ENCODE measurements around the gene SLC35F6.
"Not testable (repeated sequence)": the region's sequence is repeated elsewhere in the genome, so short reads cannot be mapped to it uniquely, and the experiment has no call there.

SLC35F6 gene

DNA sequence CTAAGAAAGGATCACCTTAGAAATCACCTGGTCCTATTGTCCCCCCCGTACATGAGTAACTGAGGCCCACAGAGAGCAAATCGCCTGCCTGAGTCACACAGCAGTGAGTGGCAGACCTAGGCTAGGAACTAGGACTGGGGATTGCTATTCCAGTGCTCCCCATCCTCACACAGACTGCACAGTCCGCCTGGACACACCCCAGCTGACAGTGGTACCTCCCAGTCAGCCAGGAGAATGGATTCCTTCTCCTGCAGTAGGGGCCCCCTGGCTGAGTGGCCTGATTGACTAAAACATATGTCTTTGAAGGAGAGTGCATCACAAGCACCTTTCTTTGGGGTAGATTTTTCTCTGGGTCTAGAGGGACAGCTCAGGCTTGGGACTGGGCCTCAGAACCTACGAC is 32.4 kb upstream of the SLC35F6 start:
- DNase-seq: no peak

DNA sequence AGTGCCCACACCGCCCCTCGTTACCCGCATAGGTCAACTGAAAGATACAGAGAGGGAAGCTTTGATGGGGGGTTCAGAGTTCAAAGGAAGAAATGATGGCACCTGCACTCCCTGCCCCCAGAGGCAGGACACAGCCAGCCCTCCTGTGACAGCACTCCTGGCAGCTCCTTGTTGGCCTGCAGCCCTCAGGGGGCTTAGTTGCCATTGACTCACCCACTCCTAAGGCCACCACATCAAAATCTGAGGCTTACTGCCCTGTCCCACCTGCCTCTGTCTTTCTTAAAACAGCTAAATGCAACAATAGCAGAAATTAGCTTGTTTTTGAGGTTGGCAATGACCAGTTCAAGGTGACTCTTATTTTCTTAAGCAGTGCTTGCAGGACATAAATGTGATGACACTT is 31.6 kb upstream of the SLC35F6 start:
- DNase-seq: no peak

DNA sequence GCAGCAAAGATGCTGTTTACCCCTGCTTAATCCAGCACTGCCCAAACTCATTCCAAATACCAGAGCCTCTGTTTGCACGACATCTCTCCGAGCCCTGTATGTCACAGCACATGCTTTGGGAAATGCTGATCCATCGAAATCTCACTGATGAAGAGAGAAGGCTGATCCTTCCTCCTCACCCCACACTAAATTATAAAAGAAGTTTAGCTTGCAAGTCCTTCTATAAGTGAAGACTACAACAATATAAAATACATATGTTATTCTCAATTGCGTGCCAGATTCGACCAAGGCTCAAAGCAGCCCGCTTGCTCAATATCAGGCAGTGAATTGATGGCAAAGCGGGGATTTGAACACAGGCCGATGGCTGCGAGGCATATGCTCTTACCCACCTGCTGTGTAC is 30.7 kb upstream of the SLC35F6 start:
- DNase-seq: no peak

DNA sequence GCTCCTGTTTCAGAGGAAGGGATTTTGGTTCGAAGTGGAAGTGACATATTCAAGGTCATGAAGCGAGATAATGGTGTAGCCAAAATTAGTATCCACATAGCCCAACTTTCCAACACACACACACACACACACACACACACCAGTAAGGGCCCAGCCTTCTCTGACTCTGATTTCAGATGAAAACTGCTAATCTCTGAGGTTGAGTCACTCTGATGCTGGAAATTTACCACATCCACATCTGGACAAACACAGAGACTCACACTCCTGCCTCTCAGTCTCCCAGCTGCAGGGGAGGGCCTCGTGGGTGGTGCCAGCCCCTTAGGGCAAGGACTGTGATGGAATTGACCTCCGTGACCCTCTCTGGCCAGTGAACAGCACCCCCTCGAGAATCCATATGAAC is 29.0 kb upstream of the SLC35F6 start:
- no peak for DNase-seq

DNA sequence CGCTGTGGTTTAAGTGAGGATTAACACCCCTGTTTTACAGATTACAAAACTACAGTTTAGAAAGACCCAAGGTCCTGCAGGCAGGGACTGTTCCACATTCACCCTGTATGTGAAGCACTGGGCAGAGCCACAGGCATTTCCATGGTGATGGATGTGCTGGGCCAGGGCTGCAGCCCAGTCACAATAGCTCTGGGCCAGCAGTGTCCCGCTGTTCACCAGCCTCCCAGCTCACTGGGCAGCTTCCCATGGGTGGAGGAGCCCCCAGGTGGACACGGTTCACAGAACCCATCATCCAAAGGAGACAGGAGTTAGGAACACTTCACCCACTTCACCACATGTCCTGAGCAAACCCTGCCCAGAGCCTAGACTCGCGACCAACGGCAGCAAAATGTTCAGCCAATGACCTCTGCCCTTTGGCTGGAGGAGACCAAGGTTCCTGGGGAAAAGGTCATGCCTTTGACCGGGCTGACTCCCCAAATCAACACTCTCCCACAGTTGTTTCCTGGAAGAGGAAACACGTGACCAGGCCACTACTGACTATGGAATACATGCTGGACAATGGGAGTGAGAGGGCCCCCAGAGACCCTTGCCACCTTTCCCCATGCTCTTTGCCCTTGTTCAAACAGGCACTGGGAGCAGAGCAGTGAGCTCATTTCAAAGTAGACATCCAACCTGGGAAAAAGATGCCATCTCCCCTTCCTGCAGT is 28.0 kb upstream of the SLC35F6 start:
- DNase-seq: no peak

DNA sequence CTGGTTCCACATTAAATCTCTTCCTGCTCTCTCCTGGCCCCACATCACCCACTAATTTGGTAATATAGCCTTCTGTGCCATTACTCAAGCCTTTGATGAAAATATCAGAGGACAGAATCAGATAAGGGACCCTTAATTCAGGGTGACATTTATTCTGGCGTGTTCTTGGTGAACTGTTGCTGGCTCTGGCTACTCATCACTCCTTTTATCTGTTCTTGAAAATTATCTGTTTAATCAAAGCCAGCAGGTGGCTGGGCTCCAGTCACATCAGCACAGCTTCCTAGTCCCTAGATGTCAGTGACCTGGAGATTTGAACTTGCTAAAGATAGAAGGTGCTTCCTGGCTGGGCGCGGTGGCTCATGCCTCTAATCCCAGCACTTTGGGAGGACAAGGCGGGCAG is 26.9 kb upstream of the SLC35F6 start:
- no peak for DNase-seq

DNA sequence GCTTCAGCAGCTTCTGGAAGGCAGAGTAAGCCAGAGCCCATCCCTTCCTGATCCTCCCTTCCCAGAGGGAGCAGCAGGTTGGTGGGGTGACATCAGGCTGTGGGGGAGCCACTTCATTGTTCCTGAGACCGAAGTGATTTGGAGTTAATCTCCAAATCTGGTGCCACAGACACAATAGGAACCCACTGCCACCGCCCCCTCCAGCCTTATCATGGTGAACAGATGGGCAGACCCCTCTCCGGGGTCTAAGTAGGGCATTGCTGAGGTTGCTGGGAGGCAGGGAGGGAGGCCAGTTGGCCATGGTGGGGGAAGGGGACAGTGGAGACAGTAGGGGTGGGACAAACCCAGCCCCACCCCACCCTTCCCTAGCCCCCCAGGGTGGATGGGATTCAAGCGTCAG is 25.6 kb upstream of the SLC35F6 start:
- DNase-seq: no peak

DNA sequence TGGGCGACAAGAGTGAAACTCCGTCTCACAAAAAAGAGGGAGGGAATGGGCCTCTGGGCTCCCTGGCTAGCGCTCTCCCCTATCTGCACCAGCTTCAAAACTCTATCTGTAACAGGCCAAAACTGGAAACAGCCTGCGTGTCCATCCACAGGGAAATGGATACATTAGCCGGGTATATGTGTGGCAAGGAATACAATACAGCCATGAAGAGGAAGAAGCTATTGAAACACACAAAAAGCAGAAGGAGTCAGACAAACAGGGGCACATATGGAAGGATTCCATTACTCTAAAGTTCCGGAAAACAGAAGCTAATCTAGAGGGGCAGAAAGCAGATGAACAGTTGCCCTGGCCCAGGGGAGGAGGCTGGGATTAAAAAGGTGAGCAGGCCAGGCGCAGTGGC is 24.6 kb upstream of the SLC35F6 start:
- DNase-seq: no peak

DNA sequence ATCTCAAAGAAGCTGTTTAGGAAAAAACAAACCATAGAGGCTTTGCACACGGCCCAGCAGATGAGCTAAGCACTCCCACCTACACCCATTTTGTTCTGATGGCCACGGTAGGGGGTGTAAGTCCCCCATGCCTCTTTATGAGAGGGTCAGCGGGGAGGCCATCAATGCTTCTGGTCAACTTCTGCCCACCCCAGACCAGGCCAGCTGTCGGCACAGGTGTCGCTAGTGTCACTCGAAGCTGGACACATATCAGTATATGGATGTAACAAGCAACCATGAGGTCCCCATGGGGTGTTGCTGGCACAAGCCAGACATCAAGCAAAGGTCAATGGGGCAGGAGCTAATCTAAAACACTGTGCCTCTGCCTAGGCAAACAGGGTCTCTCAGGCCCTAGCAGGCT is 23.7 kb upstream of the SLC35F6 start:
- no peak for DNase-seq

DNA sequence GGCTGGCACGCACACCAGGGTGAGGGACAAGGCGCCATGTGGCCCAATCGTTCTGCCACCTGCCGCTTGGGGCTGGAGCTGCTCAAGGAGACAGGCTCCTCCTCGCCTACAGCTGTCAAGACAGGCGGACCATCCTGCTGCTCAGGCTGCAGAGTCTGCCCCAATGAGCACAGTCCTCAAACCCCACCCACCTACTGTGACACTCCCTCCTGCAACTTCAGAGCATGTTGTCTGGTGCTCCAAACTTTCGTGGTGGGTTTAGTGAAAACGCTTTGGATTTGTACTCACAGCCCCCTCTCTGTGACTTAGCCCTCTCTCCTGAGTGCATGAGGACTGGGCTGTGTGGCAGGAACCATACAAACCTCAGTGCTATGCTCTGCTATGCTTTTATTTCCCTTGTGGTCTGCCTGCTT is 23.2 kb upstream of the SLC35F6 start:
- DNase-seq: no peak

DNA sequence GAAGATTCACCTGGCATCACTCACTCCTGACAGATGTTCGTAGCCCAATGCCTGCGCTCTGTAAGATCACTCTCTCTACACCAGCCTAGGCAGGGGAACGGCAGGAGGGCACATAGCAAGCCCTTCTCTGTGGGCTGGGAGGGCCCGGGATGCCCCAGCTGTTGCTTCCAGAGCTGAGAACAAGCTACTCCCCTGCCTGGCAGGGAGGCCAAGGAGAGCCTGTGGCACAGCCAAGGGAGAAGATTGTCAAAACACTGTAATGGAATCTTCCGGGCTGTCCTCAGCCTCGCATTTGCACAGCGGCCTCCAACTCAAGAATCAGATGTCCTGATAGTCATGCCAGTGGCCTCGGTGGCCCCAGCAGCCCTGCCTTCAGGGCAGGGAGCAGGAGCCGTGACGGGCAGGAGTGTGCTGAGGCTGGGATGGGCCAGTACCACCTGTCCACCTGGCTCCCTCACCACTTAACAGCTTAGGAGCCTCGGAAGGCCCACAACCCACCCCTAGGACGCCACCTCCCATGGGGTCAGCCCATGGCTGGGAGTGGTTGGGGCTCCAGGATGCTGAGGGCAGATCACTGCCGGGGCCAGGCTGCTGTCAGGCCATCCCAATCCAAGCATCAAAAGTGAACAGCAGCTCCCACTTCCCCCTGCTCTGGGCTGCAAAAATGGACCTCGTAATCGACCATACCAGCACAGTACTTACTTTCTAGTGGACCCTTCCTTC is 21.9 kb upstream of the SLC35F6 start:
- DNase-seq: no peak

DNA sequence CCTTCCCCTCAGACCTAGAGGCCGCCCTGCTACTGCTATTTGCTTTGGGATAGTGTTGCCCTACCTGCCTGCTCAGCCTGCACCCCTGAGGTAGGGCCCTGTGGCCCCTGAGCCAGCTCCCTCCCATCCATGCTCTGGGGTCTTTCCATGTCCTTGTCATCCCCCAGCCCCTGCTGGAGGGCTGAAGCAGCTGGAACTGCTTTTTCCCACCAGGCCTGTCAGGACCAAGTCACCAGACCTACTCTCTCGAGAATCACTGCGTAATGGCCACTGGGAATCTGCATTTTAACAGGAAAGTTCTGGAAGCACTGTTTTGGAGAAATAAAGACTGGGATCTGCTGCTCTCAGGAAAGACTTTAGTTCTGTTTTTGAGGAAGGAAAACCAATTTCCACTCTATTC is 20.2 kb upstream of the SLC35F6 start:
- DNase-seq: no peak

DNA sequence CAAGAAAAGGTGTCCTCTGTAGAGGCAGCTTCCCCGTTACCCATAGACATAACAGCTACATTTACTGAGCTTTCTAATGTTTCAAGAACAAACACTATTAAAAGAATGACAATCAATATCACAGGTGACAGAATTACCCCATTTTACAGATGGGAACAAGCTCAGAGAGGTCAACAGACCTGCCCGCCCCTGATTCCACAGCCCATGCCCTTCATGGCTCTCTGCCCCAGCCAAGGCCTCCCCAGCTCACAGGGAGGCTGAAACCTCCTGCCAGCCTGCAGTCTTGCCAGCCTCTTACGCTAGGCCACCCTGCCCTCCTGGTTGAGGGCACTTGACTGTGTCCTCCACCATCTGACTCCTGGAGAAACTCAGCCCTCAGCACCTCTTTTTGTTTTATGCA is 19.1 kb upstream of the SLC35F6 start:
- no peak for DNase-seq

DNA sequence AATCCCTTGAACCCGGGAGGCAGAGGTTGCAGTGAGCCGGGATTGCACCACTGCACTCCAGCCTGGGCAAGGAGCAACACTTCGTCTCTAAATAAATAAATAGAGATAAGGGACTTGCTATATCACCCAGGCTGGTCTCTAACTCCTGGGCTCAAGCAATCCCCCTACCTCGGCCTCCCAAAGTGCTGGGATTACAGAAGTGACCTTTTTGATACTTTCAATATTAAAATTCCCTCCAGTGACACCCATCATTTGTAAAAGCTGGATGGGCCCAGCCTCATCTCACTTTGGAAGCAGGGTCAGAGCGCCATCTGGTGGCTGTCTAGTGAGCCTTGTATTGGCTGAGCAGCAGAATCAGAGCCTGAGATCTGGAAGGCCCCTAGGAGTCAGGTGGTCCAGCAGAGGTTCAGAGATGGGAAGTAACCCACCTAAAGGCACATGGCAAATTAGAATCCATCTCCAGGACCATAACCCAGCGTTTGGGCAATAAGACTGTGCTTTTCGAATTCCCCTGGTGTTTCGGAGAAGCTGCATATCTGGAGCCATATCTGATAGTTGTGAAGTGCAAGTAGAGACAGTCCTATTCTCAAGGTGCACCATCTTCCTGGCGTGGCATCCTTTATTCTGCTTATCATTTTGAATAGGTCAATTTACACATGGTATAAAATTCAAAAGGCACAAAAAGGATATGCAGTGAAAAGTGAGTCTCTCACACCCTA is 18.3 kb upstream of the SLC35F6 start:
- DNase-seq: peak; percentile 52

DNA sequence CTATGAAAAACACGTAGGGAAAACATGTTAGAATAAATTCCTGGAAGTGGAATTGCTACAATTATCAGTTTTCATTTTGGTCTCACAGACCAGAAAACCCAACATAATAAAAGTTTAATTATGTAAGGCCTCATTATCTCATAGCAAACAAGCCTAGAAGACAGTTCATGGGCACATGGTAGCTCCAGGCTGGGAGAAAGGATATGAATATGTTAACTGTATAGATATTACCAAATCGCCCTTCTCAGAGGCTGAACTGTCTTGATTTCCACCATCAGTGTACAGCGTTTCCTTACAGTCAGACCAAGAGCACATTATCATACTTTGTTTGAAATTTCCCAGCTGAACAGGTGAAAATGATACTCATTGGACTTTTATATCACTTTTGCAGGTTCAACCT is 17.1 kb upstream of the SLC35F6 start:
- no peak for DNase-seq

DNA sequence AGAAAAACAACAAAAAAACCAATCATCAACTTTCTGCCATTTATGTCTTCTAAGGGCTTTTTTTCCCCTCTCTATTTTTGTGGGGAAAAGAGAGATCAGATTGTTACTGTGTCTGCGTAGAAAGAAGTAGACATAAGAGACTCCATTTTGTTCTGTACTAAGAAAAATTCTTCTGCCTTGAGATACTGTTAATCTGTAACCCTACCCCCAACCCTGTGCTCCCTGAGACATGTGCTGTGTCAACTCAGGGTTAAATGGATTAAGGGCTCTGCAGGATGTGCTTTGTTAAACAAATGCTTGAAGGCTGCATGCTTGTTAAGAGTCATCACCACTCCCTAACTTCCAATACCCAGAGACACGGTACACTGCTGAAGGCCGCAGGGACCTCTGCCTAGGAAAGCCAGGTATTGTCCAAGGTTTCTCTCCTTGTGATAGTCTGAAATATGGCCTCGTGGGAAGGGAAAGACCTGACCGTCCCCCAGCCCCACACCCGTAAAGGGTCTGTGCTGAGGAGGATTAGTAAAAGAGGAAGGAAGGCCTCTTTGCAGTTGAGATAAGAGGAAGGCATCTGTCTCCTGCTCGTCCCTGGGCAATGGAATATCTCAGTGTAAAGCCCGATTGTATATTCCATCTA is 14.2 kb upstream of the SLC35F6 start:
- not testable (repeated sequence) for DNase-seq

DNA sequence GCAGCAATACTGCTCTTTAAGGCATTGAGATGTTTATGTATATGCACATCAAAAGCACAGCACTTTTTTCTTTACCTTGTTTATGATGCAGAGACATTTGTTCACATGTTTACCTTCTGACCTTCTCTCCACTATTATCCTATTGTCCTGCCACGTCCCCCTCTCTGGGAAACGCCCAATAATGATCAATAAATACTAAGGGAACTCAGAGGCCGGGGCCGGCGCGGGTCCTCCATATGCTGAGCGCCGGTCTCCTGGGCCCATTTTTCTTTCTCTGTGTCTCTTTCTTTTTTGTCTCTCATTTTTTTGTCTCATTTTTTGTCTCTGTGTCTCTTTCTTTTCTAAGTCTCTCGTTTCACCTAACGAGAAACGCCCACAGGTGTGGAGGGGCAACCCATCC is 13.6 kb upstream of the SLC35F6 start:
- not testable (repeated sequence) for DNase-seq

DNA sequence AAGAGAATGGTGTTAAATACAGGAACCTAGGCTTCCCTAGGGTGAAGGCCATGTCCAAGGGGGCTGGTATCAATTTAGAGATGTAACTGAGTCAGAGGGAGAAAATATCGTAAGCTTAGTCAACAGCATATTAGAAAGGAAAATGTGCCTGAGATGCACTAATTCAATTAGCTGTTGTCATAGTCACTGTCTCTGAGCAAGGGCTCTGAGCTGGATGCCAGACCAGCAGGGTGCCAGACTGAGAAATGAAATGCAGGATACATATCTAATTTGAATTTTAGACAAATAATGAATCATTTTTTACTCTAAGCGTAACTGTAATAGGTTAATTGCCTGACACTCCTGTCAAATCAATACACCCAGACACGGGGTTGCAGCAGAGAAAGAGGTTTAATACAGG is 11.4 kb upstream of the SLC35F6 start:
- DNase-seq: no peak

DNA sequence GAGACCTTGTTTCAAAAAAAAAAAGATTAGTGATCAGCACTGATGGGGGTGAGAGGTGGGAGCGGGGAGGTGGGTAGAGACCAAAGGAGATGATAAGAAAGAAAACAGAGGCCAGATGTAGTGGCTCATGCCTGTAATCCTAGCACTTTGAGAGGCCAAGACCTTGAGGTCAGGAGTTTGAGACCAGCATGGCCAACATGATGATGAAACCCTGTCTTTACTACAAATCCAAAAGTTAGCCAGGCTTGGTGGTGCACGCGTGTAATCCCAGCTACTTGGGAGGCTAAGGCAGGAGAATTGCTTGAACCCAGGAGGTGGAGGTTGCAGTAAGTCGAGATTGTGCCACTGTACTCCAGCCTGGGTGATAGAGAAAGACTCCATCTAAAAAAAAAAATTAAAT is 9.5 kb upstream of the SLC35F6 start:
- no peak for DNase-seq

DNA sequence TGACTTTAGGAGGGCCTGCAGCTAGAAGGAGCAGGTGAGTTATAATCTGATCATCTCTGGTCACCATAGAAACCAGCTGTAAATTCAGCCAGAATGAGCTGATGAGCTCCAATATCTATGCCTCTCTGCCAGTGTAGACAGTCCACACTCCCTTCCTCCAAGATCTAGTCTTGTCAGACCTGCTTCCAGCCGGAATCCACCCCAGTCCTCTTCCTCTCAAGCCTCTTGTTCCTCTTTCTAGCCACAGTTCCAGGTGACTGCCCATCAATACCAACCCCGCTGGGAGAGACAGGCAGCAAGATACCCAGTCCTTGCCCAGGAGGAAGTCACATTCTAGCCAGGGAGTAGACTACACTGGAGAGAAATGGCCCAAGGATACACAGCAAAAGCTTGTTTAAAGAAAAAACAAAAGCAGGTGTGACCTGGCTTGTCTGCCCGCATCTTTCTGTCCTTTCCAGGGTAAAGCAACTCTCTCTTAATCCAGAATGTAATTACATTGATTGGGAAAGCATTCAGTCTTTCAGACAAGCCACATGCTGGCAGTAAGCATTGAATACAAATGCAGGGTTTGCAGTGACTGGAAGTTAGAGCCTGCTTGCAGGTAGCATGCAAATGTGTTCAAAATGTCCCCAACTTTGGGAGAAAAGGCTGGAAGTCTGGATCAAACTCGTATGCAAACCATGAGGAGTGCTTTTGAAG is 9.0 kb upstream of the SLC35F6 start:
- peak; percentile 11 for DNase-seq

DNA sequence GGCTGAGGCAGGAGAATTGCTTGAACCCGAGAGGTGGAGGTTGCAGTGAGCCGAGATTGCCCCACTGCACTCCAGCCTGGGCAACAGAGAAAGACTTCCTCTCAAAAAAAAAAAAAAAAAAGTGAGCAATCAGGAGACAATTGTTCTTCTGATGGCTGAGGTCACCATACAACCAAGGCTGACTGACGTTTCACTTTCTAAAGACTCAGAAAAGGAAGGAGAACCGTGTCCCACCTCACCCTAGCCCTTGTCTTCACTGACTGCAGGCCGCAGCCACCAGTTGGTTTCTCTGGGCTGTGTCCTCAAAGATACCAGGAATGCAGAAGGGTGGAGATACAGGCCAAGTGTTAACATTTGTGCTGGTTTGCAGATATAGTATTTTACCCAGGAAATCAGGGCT is 7.7 kb upstream of the SLC35F6 start:
- no peak for DNase-seq

DNA sequence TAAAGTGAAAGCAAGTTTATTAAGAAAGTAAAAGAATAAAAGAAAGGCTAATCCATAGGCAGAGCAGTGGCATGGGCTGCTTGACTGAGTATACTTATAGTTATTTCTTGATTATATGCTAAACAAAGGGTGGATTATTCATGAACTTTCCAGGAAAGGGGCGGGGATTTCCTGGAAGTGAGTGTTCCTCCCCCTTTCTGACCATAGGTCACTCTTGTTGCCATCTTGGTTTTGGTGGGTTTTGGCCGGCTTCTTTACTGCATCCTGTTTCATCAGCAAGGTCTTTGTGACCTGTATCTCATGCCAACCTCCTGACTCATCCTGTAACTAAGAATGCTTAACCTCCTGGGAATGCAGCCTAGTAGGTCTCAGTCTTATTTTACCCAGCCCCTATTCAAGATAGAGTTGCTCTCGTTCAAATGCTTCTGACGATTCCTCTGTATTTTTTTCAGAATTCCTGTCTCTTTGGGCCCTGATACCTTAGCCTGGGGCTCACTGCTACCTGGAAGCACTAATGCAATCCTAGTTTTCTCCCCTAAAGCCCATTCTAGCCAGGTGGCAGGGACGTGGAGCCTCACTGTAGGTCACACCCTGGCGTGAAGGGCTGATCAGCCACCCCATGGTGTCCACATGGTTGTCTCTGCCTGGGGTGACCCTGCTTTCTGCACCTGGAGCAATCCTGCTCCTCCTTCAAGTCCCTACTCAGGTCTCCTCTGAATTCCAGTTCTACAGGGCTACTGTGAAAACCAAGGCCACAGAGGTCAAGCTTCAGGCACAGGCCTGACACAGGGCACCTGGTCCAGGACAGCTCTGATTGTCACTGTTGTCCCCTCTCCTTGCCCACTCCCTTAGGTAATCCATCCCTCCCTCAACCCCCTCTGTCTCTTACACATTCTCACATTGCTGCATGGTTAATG is 6.0 kb upstream of the SLC35F6 start:
- no peak for DNase-seq
